COLO829 (cell line): ENCODE data around the gene MISP3.
A peak's percentile ranks its signal among the peaks of the same experiment; 100 is the strongest.

Experiments
- DNase-seq: peaks from one replicate; pipeline ENCODE4 v3.0.0; 2012; ENCODE audit warnings: low spot score

The MISP3 gene

GRCh38 chr19:14080887-14081796 is 8.6 kb downstream of the MISP3 start:
- peak; percentile 99 for DNase-seq

GRCh38 chr19:14081797-14082674 is 9.4 kb downstream of the MISP3 start:
- DNase-seq: no peak

- DNase-seq: no peak
These were observed 10.0 kb downstream of the MISP3 start for GRCh38 chr19:14082675-14082960.

GRCh38 chr19:14085309-14085995 is 12.9 kb downstream of the MISP3 start, which contains the start of gene C19orf67:
Gene C19orf67, minus strand, starts transcription at chr19:14085783. Its CDS starts 156 bp downstream, at chr19:14085627.
- DNase-seq: no peak

- DNase-seq: no peak
These were observed 13.5 kb downstream of the MISP3 start for GRCh38 chr19:14086098-14086497.

- no peak for DNase-seq
These were observed 16.2 kb downstream of the MISP3 start for GRCh38 chr19:14088634-14089411.

GRCh38 chr19:14089412-14089661 is 16.8 kb downstream of the MISP3 start:
- DNase-seq: no peak

GRCh38 chr19:14089662-14090508 is 17.3 kb downstream of the MISP3 start:
- no peak for DNase-seq

- DNase-seq: peak; percentile 66
These were observed 18.0 kb downstream of the MISP3 start, which contains the start of gene SAMD1 for GRCh38 chr19:14090509-14091080. Gene SAMD1, minus strand, starts transcription at chr19:14090751.

GRCh38 chr19:14091081-14091812 is 18.7 kb downstream of the MISP3 start:
- no peak for DNase-seq

- DNase-seq: no peak
These were observed 19.4 kb downstream of the MISP3 start for GRCh38 chr19:14091813-14092462.

- no peak for DNase-seq
These were observed 20.7 kb downstream of the MISP3 start for GRCh38 chr19:14093117-14093823.

- DNase-seq: no peak
These were observed 22.3 kb downstream of the MISP3 start for GRCh38 chr19:14094854-14095253.

- DNase-seq: no peak
These were observed 23.8 kb downstream of the MISP3 start for GRCh38 chr19:14096272-14096992.

GRCh38 chr19:14097532-14098151 is 25.1 kb downstream of the MISP3 start:
- no peak for DNase-seq

- no peak for DNase-seq
These were observed 28.5 kb downstream of the MISP3 start for GRCh38 chr19:14101003-14101545.

- DNase-seq: no peak
These were observed 29.6 kb downstream of the MISP3 start for GRCh38 chr19:14102102-14102696.
